ENCODE results near the gene CDC123.

DNA sequence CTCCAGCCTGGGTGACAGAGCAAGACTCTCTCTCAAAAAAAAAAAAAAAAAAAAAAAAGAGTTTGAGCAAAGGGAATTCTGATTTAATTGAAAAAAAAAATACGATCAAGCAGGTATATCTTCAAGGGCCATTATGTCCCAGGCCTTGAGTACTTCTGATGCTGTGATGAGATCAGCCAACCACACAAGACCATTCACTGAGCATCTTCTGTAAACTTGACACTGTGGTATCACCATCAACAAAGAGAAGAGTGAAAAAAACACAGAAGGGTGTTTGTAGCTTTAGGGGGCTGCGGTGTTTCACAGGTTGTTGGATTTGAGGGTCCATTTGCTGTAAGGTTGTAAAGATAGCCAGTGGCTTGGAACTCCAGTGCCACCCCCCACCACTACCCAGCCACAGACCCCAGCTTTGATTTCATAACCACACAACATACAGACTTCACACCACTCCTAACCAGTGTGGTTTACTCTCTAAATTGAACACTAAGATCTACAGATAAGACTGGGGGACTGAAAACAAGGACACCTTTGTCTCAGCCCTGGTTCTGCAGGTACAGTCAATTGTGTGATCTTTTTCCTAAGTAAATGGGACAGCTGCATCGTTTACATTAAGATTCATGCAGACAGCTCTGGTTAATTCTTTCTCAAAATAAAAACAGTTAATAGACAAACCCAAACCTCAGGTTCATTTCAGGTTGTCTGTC, 66.4 kb downstream of the CDC123 start:
- TF ChIP-seq, protein P1, sequence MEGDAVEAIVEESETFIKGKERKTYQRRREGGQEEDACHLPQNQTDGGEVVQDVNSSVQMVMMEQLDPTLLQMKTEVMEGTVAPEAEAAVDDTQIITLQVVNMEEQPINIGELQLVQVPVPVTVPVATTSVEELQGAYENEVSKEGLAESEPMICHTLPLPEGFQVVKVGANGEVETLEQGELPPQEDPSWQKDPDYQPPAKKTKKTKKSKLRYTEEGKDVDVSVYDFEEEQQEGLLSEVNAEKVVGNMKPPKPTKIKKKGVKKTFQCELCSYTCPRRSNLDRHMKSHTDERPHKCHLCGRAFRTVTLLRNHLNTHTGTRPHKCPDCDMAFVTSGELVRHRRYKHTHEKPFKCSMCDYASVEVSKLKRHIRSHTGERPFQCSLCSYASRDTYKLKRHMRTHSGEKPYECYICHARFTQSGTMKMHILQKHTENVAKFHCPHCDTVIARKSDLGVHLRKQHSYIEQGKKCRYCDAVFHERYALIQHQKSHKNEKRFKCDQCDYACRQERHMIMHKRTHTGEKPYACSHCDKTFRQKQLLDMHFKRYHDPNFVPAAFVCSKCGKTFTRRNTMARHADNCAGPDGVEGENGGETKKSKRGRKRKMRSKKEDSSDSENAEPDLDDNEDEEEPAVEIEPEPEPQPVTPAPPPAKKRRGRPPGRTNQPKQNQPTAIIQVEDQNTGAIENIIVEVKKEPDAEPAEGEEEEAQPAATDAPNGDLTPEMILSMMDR (conservative IDR thresholded peaks at IDR 0.05; ENCODE audit: low read length), result no peak
- TF ChIP-seq EZH2phosphoT487 (IDR thresholded peaks at IDR 0.05; ENCODE audit: borderline replicate concordance), result no peak
